SK-N-SH treated with all-trans-retinoic acid at 6 μM for 48 hours (cell line): ENCODE data around the gene EID2.

Source experiments
- ATAC-seq: fragments of 200-7000 bp; cut with Tn5 transposase; 3 replicates; pipeline ENCODE4 v1.9.1; 2020; ENCODE audit warnings: mild to moderate bottlenecking, moderate library complexity
- ARNTL ChIP-seq: fragments of 450-650 bp; formaldehyde crosslinking; IDR thresholded peaks from 2 replicates; pipeline ENCODE4 v1.5.0; 2020; ENCODE audit warnings: low read depth, mild to moderate bottlenecking, moderate library complexity, borderline replicate concordance
- BACH2 ChIP-seq: fragments of 250-450 bp; sonication (Bioruptor Pico); IDR thresholded peaks from 2 replicates; pipeline ENCODE4 v1.9.0; 2021; ENCODE audit warnings: mild to moderate bottlenecking, borderline replicate concordance
- CSDC2 ChIP-seq: fragments of 250-450 bp; sonication (Bioruptor Pico); IDR thresholded peaks from 2 replicates; pipeline ENCODE4 v1.5.0; 2020; ENCODE audit warnings: mild to moderate bottlenecking, moderate library complexity
- CSRNP3 ChIP-seq: fragments of 250-450 bp; sonication (Bioruptor Pico); IDR thresholded peaks from 2 replicates; pipeline ENCODE4 v1.5.1; 2021; ENCODE audit warnings: mild to moderate bottlenecking, moderate library complexity
- ESRRG ChIP-seq: fragments of 250-450 bp; sonication (Bioruptor Pico); IDR thresholded peaks from 2 replicates; pipeline ENCODE4 v1.6.1; 2021; ENCODE audit warnings: mild to moderate bottlenecking
- GLIS3 ChIP-seq: fragments of 250-450 bp; sonication (Bioruptor Pico); IDR thresholded peaks from 2 replicates; pipeline ENCODE4 v1.5.0; 2020; ENCODE audit warnings: mild to moderate bottlenecking, moderate library complexity
- ISL1 ChIP-seq: fragments of 250-450 bp; sonication (Bioruptor Pico); IDR thresholded peaks from 2 replicates; pipeline ENCODE4 v2.1.2; 2022; ENCODE audit warnings: mild to moderate bottlenecking, moderate library complexity
- OSR1 ChIP-seq: fragments of 250-450 bp; sonication (Bioruptor Pico); IDR thresholded peaks from 2 replicates; pipeline ENCODE4 v1.8.0; 2022; ENCODE audit warnings: moderate library complexity, mild to moderate bottlenecking, inconsistent platforms
- POU6F1 ChIP-seq: fragments of 250-450 bp; sonication (Bioruptor Pico); IDR thresholded peaks from 2 replicates; pipeline ENCODE4 v1.8.0; 2021; ENCODE audit warnings: low read depth, mild to moderate bottlenecking, moderate library complexity, borderline replicate concordance
- PPARA ChIP-seq: fragments of 250-450 bp; sonication (Bioruptor Pico); IDR thresholded peaks from 2 replicates; pipeline ENCODE4 v1.5.0; 2020; ENCODE audit warnings: mild to moderate bottlenecking, borderline replicate concordance
- RARB ChIP-seq: fragments of 250-450 bp; sonication (Bioruptor Pico); IDR thresholded peaks from 2 replicates; pipeline ENCODE4 v1.8.0; 2021; ENCODE audit warnings: mild to moderate bottlenecking, moderate library complexity
- SNAI2 ChIP-seq: fragments of 250-450 bp; sonication (Bioruptor Pico); IDR thresholded peaks from 2 replicates; pipeline ENCODE4 v1.5.0; 2020; ENCODE audit warnings: mild to moderate bottlenecking, moderate library complexity
- TCF4 ChIP-seq: fragments of 250-450 bp; sonication (Bioruptor Pico); IDR thresholded peaks from 2 replicates; pipeline ENCODE4 v1.8.0; 2021; ENCODE audit warnings: mild to moderate bottlenecking, moderate library complexity, borderline replicate concordance
- TOX ChIP-seq: fragments of 250-450 bp; sonication (Bioruptor Pico); IDR thresholded peaks from 2 replicates; pipeline ENCODE4 v1.8.0; 2021; ENCODE audit warnings: mild to moderate bottlenecking, moderate library complexity, borderline replicate concordance
- ZC3H10 ChIP-seq: fragments of 250-450 bp; sonication (Bioruptor Pico); IDR thresholded peaks from 2 replicates; pipeline ENCODE4 v1.5.1; 2021; ENCODE audit warnings: mild to moderate bottlenecking, moderate library complexity
- ZFP3 ChIP-seq: fragments of 250-450 bp; sonication (Bioruptor Pico); IDR thresholded peaks from 2 replicates; pipeline ENCODE4 v1.5.0; 2020; ENCODE audit warnings: mild to moderate bottlenecking, moderate library complexity
- ZFP30 ChIP-seq: fragments of 450-650 bp; formaldehyde crosslinking; IDR thresholded peaks from 2 replicates; pipeline ENCODE4 v1.5.0; 2022; ENCODE audit warnings: mild to moderate bottlenecking, moderate library complexity
- ZNF565 ChIP-seq: fragments of 450-650 bp; formaldehyde crosslinking; conservative IDR thresholded peaks from 2 replicates; pipeline ENCODE4 v1.5.0; 2020; ENCODE audit warnings: low read depth, mild to moderate bottlenecking, moderate library complexity
- ZNF70 ChIP-seq: fragments of 450-650 bp; formaldehyde crosslinking; IDR thresholded peaks from 2 replicates; pipeline ENCODE4 v1.5.0; 2020; ENCODE audit warnings: mild to moderate bottlenecking, moderate library complexity
- ZNF8 ChIP-seq: fragments of 450-650 bp; formaldehyde crosslinking; IDR thresholded peaks from 2 replicates; pipeline ENCODE4 v1.5.0; 2020; ENCODE audit warnings: mild to moderate bottlenecking, moderate library complexity
- TF ChIP-seq, protein P1 (sequence below): fragments of 250-450 bp; sonication (Bioruptor Pico); IDR thresholded peaks from 2 replicates; pipeline ENCODE4 v1.5.1; 2020; ENCODE audit warnings: low read depth, mild to moderate bottlenecking, moderate library complexity
- TF ChIP-seq, protein P2 (sequence below): fragments of 250-450 bp; sonication (Bioruptor Pico); IDR thresholded peaks from 2 replicates; pipeline ENCODE4 v1.8.0; 2020; ENCODE audit warnings: mild to moderate bottlenecking, moderate library complexity, borderline replicate concordance

Gene EID2

DNA sequence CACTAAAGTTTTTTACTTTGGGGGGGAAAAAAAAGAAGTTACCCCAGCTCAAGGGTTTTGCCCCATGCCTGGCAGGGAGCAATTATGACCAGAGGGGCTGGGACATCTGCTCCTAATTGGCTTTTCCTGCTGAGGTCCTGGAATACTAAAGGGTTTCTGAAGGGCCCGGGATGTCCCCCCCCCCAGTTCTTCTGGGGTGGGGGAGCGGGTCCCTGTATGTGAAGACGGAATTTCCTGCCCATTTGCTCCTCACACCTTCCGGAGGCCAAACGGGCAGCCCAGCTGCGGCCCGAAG is 42.3 kb downstream of the EID2 start (continued):
- no peak for TF ChIP-seq TCF4 (CRISPR knock-in tag)
- TF ChIP-seq ZNF8 (CRISPR knock-in tag): no peak
- TF ChIP-seq, protein P1, sequence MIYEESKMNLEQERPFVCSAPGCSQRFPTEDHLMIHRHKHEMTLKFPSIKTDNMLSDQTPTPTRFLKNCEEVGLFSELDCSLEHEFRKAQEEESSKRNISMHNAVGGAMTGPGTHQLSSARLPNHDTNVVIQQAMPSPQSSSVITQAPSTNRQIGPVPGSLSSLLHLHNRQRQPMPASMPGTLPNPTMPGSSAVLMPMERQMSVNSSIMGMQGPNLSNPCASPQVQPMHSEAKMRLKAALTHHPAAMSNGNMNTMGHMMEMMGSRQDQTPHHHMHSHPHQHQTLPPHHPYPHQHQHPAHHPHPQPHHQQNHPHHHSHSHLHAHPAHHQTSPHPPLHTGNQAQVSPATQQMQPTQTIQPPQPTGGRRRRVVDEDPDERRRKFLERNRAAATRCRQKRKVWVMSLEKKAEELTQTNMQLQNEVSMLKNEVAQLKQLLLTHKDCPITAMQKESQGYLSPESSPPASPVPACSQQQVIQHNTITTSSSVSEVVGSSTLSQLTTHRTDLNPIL (CRISPR knock-in tag): no peak
- no peak for TF ChIP-seq ZNF565
- TF ChIP-seq CSDC2: no peak

DNA sequence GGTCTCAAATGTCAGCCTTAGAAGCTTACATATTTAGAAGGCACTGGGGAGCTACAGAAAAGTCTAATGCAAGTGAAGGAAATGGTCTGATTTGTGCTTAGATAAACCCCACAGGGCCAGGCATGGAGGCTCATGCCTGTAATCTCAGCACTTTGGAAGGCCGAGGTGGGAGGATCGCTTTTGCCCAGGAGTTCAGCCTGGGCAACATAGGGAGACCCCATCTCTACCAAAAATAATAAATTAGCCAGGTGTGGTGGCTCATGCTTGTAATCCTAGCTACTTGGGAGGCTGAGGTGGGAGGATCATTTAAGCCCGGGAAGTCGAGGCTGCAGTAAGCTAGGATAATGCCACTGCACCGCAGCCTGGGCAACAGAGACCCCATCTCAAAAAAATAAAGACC is 43.9 kb downstream of the EID2 start:
- ATAC-seq: no peak
- TF ChIP-seq ZNF565: no peak
- TF ChIP-seq POU6F1 (CRISPR knock-in tag): no peak
- no peak for TF ChIP-seq ARNTL (CRISPR knock-in tag)
- TF ChIP-seq ZNF70: no peak
- no peak for TF ChIP-seq ZNF8 (CRISPR knock-in tag)
- no peak for TF ChIP-seq CSDC2
- TF ChIP-seq ZC3H10 (CRISPR knock-in tag): no peak

DNA sequence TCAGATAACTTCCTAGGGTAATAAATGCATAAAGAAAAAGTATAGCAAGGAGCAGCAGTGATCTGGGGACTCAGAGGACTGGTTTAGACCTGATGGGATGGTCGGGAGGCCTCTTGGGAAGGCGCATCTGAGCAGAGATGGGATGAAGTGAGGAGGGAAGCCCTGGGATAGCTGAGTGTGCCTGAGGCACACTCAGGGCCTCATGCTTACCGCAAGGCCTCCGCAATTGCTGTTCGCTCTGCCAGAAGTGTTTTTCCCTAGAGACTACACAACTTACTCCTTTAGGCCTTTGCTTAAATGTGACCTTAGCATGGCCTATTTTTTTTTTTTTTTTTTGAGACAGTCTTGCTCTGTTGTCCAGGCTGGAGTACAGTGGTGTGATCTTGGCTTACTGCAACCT is 45.3 kb downstream of the EID2 start:
- TF ChIP-seq CSDC2 (no peak), ESRRG (CRISPR knock-in tag) (no peak), ISL1 (CRISPR knock-in tag) (no peak), OSR1 (CRISPR knock-in tag) (no peak), TCF4 (CRISPR knock-in tag) (no peak), SNAI2 (CRISPR knock-in tag) (no peak), ARNTL (CRISPR knock-in tag) (no peak), PPARA (CRISPR knock-in tag) (no peak), ZC3H10 (CRISPR knock-in tag) (no peak), BACH2 (CRISPR knock-in tag) (no peak), RARB (CRISPR knock-in tag) (no peak), GLIS3 (no peak), TOX (CRISPR knock-in tag) (no peak), ZNF70 (no peak)
- TF ChIP-seq, protein P2, sequence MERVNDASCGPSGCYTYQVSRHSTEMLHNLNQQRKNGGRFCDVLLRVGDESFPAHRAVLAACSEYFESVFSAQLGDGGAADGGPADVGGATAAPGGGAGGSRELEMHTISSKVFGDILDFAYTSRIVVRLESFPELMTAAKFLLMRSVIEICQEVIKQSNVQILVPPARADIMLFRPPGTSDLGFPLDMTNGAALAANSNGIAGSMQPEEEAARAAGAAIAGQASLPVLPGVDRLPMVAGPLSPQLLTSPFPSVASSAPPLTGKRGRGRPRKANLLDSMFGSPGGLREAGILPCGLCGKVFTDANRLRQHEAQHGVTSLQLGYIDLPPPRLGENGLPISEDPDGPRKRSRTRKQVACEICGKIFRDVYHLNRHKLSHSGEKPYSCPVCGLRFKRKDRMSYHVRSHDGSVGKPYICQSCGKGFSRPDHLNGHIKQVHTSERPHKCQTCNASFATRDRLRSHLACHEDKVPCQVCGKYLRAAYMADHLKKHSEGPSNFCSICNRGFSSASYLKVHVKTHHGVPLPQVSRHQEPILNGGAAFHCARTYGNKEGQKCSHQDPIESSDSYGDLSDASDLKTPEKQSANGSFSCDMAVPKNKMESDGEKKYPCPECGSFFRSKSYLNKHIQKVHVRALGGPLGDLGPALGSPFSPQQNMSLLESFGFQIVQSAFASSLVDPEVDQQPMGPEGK (CRISPR knock-in tag): no peak
- TF ChIP-seq, all 23 proteins: peak for 0
- ATAC-seq: no peak

DNA sequence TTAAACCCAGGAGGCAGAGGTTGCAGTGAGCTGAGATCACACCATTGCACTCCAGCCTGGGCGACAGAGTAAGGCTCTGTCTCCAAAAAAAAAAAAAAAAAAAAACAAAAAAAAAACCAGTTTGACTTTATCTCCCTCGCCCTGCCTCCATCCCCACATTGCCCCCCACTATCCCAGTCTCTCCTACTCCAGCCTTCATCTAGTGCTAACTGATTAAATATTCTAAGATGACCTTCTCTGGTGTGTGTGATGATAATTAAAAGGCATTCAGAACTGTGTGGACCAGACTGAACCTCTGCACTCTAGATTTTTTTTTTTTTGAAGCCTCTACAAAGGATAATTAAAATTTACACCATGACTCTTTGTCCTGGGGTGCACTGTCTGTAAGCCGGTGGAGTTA is 47.2 kb downstream of the EID2 start:
- TF ChIP-seq ZNF8 (CRISPR knock-in tag): no peak
- no peak for TF ChIP-seq ZFP3
- TF ChIP-seq BACH2 (CRISPR knock-in tag): no peak
- TF ChIP-seq CSDC2: no peak
- no peak for TF ChIP-seq ESRRG (CRISPR knock-in tag)
- no peak for TF ChIP-seq SNAI2 (CRISPR knock-in tag)
- no peak for TF ChIP-seq TCF4 (CRISPR knock-in tag)
- no peak for TF ChIP-seq OSR1 (CRISPR knock-in tag)
- TF ChIP-seq ARNTL (CRISPR knock-in tag): no peak
- no peak for TF ChIP-seq CSRNP3
- TF ChIP-seq ZFP30: no peak
- no peak for ATAC-seq

DNA sequence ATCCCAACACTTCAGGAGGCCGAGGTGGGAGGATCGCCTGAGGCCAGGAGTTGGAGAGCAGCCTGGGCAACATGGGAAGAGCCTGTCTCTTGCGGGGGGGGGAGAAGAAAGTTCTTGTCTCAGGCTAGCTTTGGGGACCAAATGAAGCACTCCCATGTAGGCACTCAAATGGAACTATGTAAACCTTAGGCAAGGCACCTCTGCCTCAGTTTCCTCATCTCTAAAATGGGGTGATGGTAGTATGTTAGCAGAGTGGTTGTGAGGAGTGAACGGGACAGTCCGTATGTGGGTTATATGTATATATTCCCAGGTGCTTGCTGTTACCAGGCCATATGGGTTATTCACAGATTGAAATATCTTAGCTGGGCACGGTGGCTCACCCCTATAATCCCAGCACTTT is 47.7 kb downstream of the EID2 start:
- no peak for ATAC-seq
- TF ChIP-seq BACH2 (CRISPR knock-in tag) (no peak), SNAI2 (CRISPR knock-in tag) (no peak)
